Right lobe of liver (tissue), 4 donors: ENCODE data around the gene SSTR3.

Experiments used
- CTCF ChIP-seq, 4 donors: fragments of 200-600 bp in 3 of 4; fragments of 450-650 bp in 1 of 4; IDR thresholded peaks; one replicate each; pipeline versions ENCODE4 v1.5.1 to v1.8.0; 2016 to 2022; ENCODE audit warnings: antibody characterized with exemption in 4 of 4, mild to moderate bottlenecking in 2 of 4
- POLR2A ChIP-seq: fragments of 450-650 bp; IDR thresholded peaks from one replicate; pipeline ENCODE4 v1.6.1; 2017; ENCODE audit warnings: antibody characterized with exemption, mild to moderate bottlenecking
- donor health status: DM: no; HTN: no; CAD: no.
- donor health status: DM: no; HTN: no; CAD: no.
- donor health status: DM: no; HTN: yes; CAD: no.

DNA sequence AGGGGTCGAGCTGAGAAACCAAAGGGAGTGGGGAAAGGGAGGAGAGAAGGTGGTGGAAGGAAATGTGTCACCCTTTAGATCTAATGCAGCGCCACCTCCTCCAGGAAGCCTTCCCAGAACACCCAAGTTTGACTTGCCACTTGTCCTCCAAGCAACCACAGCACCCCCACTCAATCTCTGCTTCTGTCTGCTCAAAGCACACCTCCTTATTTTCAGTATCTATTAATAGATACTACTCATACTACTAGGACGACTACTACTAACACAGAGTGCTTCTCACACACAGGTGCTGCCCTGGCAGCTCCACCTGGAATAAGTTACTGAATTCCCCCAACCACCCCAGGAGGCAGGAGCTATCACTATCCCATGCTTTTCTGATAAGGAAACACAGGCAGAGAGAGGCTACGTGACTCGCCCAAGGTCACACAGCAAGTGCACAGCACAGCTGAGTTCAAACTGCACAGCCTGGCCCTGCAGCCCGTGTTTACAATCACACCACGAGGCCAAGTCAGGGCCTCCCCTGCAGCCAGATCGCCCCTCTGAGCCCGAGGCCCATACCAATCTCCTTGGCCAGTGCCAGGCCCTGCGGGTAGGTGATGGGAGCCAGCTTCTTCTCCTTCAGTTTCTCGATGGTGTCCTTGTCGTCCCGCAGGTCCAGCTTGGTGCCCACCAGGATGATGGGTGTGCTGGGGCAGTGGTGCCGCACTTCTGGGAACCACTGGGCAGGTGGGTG lies 18.6 kb upstream of the SSTR3 start:
- TF ChIP-seq CTCF (IDR thresholded peaks at IDR 0.05) (no peak), POLR2A (no peak)
